H1 (cell line): ENCODE results near the gene KRT78. TPM values are rescaled to one million over a fixed set of nuclear protein-coding genes. Genes with fewer than 3 reads are reported as not detected.

Experiments used
- CTCF ChIA-PET: fragments of 300-600 bp; sonication (Branson Sonifier 250); formaldehyde crosslinking; loops from one replicate; lab custom pipeline; 2021; ENCODE audit not compliant: partially characterized antibody; lab: Charles Lee
- POLR2A ChIA-PET: fragments of 300-600 bp; sonication (Branson Sonifier 250); formaldehyde crosslinking; loops from one replicate; lab custom pipeline; 2021; ENCODE audit warnings: inconsistent platforms; ENCODE audit not compliant: partially characterized antibody; lab: Charles Lee
- DNase-seq, 2 experiments: peaks; one replicate each; pipeline versions ENCODE4 v3.0.0 to v3.0.0-alpha.2; 2010 to 2022; ENCODE audit warnings: low spot score in 2 of 2, low read depth in 1 of 2, mixed read lengths in 1 of 2
- FAIRE-seq: peaks from 2 replicates; lab custom pipeline; 2011; peaks lifted over from hg19 to GRCh38; lab: Jason Lieb, UNC
- H2AFZ ChIP-seq: 2 replicates; pipeline ENCODE4 v1.8.1; 2012; ENCODE audit warnings: low read length, inconsistent platforms
- H2AK5ac ChIP-seq: 2 replicates; pipeline ENCODE4 v1.6.1; 2013; ENCODE audit warnings: low read depth, low read length
- H2BK120ac ChIP-seq: replicated peaks from 2 replicates; pipeline ENCODE3; 2013; ENCODE audit warnings: low read depth, low read length, inconsistent platforms
- H2BK12ac ChIP-seq: 2 replicates; pipeline ENCODE4 v1.6.1; 2013; ENCODE audit warnings: low read depth, low read length
- H2BK15ac ChIP-seq: 2 replicates; pipeline ENCODE4 v1.6.1; 2013; ENCODE audit warnings: low read length
- H2BK20ac ChIP-seq: 2 replicates; pipeline ENCODE4 v1.6.1; 2013; ENCODE audit warnings: low read length
- H2BK5ac ChIP-seq: 2 replicates; pipeline ENCODE4 v1.6.1; 2013; ENCODE audit warnings: low read depth, low read length
- H3K14ac ChIP-seq: 2 replicates; pipeline ENCODE4 v1.6.1; 2013; ENCODE audit warnings: inconsistent platforms; ENCODE audit not compliant: insufficient read length
- H3K18ac ChIP-seq: 2 replicates; pipeline ENCODE4 v1.6.1; 2013; ENCODE audit warnings: low read length; ENCODE audit errors: extremely low read depth
- H3K23ac ChIP-seq: 2 replicates; pipeline ENCODE4 v1.6.1; 2013; ENCODE audit warnings: inconsistent platforms; ENCODE audit not compliant: insufficient read length
- H3K23me2 ChIP-seq: 2 replicates; pipeline ENCODE4 v1.6.1; 2013; ENCODE audit warnings: low read depth, low read length
- H3K27ac ChIP-seq: 2 replicates; pipeline ENCODE4 v1.6.1; 2011; ENCODE audit warnings: low read depth, low read length, inconsistent platforms
- H3K27me3 ChIP-seq, 4 experiments: replicated peaks in 1 of 4; 1 replicate in 1 of 4; 2 replicates in 3 of 4; pipeline versions ENCODE4 v1.6.1 to v1.8.1; 2011 to 2013; ENCODE audit warnings: low read length in 3 of 4, mild to moderate bottlenecking in 3 of 4, inconsistent platforms in 2 of 4, mixed read lengths in 2 of 4, moderate library complexity in 1 of 4; ENCODE audit not compliant: control insufficient read depth in 3 of 4, insufficient read depth in 3 of 4; ENCODE audit errors: extremely low read depth in 1 of 4
- H3K36me3 ChIP-seq, 4 experiments: 2 replicates each; pipeline versions ENCODE4 v1.6.1 to v1.8.1; 2011 to 2013; ENCODE audit warnings: mild to moderate bottlenecking in 4 of 4, low read length in 3 of 4, moderate library complexity in 2 of 4, control low read depth in 1 of 4, inconsistent platforms in 1 of 4; ENCODE audit not compliant: insufficient read depth in 4 of 4, control insufficient read depth in 2 of 4
- H3K4ac ChIP-seq: replicated peaks from 2 replicates; pipeline ENCODE3; 2013; ENCODE audit warnings: low read length, low read depth, mixed read lengths, inconsistent platforms; ENCODE audit not compliant: insufficient read length
- H3K4me1 ChIP-seq, 4 experiments: replicated peaks in 1 of 4; 1 replicate in 1 of 4; 2 replicates in 3 of 4; pipeline versions ENCODE4 v1.6.1 to v1.8.1; 2011 to 2013; ENCODE audit warnings: low read length in 3 of 4, inconsistent platforms in 2 of 4, mixed read lengths in 1 of 4; ENCODE audit not compliant: insufficient read depth in 4 of 4, control insufficient read depth in 3 of 4
- H3K4me2 ChIP-seq, 2 experiments: 2 replicates each; pipeline versions ENCODE4 v1.6.1 to v1.8.1; 2011 to 2013; ENCODE audit warnings: low read depth in 2 of 2, low read length in 2 of 2, control low read depth in 1 of 2, inconsistent platforms in 1 of 2, mild to moderate bottlenecking in 1 of 2; ENCODE audit not compliant: insufficient read depth in 1 of 2
- H3K4me3 ChIP-seq, 4 experiments: fragments of 200-600, 300-600 bp in 1 of 4; sonication (generic), shearing (Covaris generic), sonication (Bioruptor Twin) in 1 of 4; 2 replicates each; pipeline versions ENCODE4 v1.5.1 to v1.8.1; 2011 to 2016; ENCODE audit warnings: low read length in 4 of 4, low read depth in 3 of 4, control low read depth in 2 of 4, inconsistent platforms in 2 of 4, mild to moderate bottlenecking in 2 of 4, mixed read lengths in 1 of 4, moderate library complexity in 1 of 4; ENCODE audit not compliant: insufficient read depth in 2 of 4; ENCODE audit errors: extremely low read depth in 1 of 4
- H3K56ac ChIP-seq: replicated peaks from 2 replicates; pipeline ENCODE3; 2013; ENCODE audit warnings: low read depth, mild to moderate bottlenecking, mixed read lengths, low read length, inconsistent platforms; ENCODE audit not compliant: insufficient read length
- H3K79me1 ChIP-seq: 2 replicates; pipeline ENCODE4 v1.6.1; 2013; ENCODE audit warnings: low read depth, low read length, control low read depth
- H3K79me2 ChIP-seq, 2 experiments: 2 replicates each; pipeline versions ENCODE4 v1.6.1 to v1.8.1; 2012 to 2013; ENCODE audit warnings: low read length in 2 of 2, mild to moderate bottlenecking in 2 of 2, inconsistent platforms in 1 of 2; ENCODE audit not compliant: insufficient read depth in 2 of 2, control insufficient read depth in 1 of 2
- H3K9ac ChIP-seq, 4 experiments: replicated peaks in 1 of 4; 1 replicate in 1 of 4; 2 replicates in 3 of 4; pipeline versions ENCODE4 v1.6.1 to v1.8.1; 2011 to 2013; ENCODE audit warnings: low read depth in 3 of 4, low read length in 3 of 4, control low read depth in 2 of 4, mild to moderate bottlenecking in 2 of 4, moderate library complexity in 2 of 4, inconsistent platforms in 1 of 4; ENCODE audit errors: extremely low read depth in 1 of 4
- H3K9me3 ChIP-seq, 2 experiments: 2 replicates each; pipeline versions ENCODE4 v1.6.1 to v1.8.1; 2012 to 2013; ENCODE audit warnings: mild to moderate bottlenecking in 2 of 2, moderate library complexity in 2 of 2, control low read depth in 1 of 2, inconsistent platforms in 1 of 2, low read depth in 1 of 2, low read length in 1 of 2, mixed read lengths in 1 of 2; ENCODE audit not compliant: insufficient read depth in 2 of 2
- H4K20me1 ChIP-seq, 2 experiments: replicated peaks in 1 of 2; 2 replicates each; pipeline versions ENCODE3 to v1.8.1; 2011 to 2013; ENCODE audit warnings: inconsistent platforms in 2 of 2, low read length in 2 of 2, mild to moderate bottlenecking in 1 of 2; ENCODE audit not compliant: insufficient read depth in 2 of 2, control insufficient read depth in 1 of 2
- H4K5ac ChIP-seq: 2 replicates; pipeline ENCODE4 v1.6.1; 2013; ENCODE audit warnings: low read length, low read depth, mixed read lengths, inconsistent platforms; ENCODE audit not compliant: insufficient read length
- H4K8ac ChIP-seq: 2 replicates; pipeline ENCODE4 v1.8.0; 2013; ENCODE audit warnings: mild to moderate bottlenecking, moderate library complexity, low read length, inconsistent platforms; ENCODE audit not compliant: insufficient read depth; ENCODE audit errors: extremely low read depth
- H4K91ac ChIP-seq: replicated peaks from 2 replicates; pipeline ENCODE3; 2013; ENCODE audit warnings: low read length, mixed read lengths, inconsistent platforms; ENCODE audit not compliant: insufficient read length
- EP300 ChIP-seq, 2 experiments: IDR thresholded peaks; 1 replicate in 1 of 2; 2 replicates in 1 of 2; pipeline ENCODE4 v1.6.1; 2011 to 2012; ENCODE audit warnings: low read depth in 2 of 2, low read length in 2 of 2, mild to moderate bottlenecking in 2 of 2, borderline replicate concordance in 1 of 2, inconsistent platforms in 1 of 2, moderate library complexity in 1 of 2
- WGBS, 2 experiments: shearing (Covaris generic) in 1 of 2; methylation state at CpG; one replicate each; pipeline versions ENCODE4 v1.1.6 to v1.1.7; 2013 to 2015; ENCODE audit warnings: low lambda C conversion rate in 2 of 2, mixed read lengths in 2 of 2, inconsistent platforms in 1 of 2, low coverage in 1 of 2, missing lambda C conversion rate in 1 of 2; ENCODE audit not compliant: insufficient replicate concordance in 2 of 2, insufficient coverage in 1 of 2, insufficient read length in 1 of 2; ENCODE audit errors: extremely low coverage in 1 of 2, missing lambda C conversion rate in 1 of 2; 5-methylcytosine and 5-hydroxymethylcytosine counted together
- polyA plus RNA-seq, 7 experiments: library from polyadenylated mRNA; depleted of rRNA in 3 of 7; stranded (reverse) in 5 of 7; unstranded in 2 of 7; fragments of >200 nt in 5 of 7; fragments of 200-250 nt in 2 of 7; gene quantifications; 1 replicate in 5 of 7; 2 replicates in 1 of 7; 4 replicates in 1 of 7; pipeline versions ENCODE4 v1.2.1 to v1.2.3, GENCODE V29; 2011 to 2013; ENCODE audit warnings: missing spikeins in 2 of 7, mixed read lengths in 2 of 7
- total RNA-seq: library from RNA; stranded (reverse); fragmentation: NEBNext Ultra II Directional; extraction: Animal tissue kit (Norgen Biotek cat#: 25700); gene quantifications from 2 replicates; pipeline ENCODE4 v1.2.1, GENCODE V29; 2021

Gene KRT78
- total and polyA plus RNA-seq, 2 of the 8 experiments (the other 6 are each of a cell fraction or from before 2014, with no cell fraction given), result not detected

DNA sequence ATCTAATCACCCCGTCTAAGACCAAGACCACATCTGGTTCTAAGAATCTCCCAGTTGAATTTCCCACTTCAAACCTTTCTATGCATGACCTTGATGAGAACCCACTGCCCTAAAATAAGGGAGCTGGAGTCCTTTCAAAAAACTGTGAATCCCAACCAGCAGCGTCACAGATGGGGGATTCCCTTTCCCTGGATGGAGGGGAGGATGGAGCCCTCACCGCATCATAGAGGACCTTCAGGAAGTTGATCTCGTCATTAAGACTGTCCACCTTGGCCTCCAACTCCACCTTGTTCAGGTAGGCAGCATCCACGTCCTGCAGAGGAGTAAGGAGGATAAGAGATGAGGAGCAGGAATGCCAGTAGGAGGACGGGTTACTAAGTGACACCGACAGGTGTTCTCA, 39.6 kb downstream of the KRT78 start:
- WGBS, 2 experiments, result 87% methylated on average over 7 of the region's 7 CpGs; no CpG with 5 or more reads in 1 of the 2 experiments
- no peak overlapping the region for H3K4me2 ChIP-seq
- H3K14ac ChIP-seq, result no peak overlapping the region
- H3K27me3 ChIP-seq, result no peaks in the 10 kb centered on the region
- no peak overlapping the region for H2AFZ ChIP-seq
- H4K91ac ChIP-seq, result no peak overlapping the region
- H3K4me3 ChIP-seq, result no peak overlapping the region
- H3K4me1 ChIP-seq, result peaks cover 3 to 6% (median 4%) of the 10 kb centered on the region in 4 experiments
- no peak overlapping the region for H4K5ac ChIP-seq
- no peak overlapping the region for H3K56ac ChIP-seq
- H2BK5ac ChIP-seq, result no peak overlapping the region
- H2BK120ac ChIP-seq, result no peak overlapping the region
- H3K79me1 ChIP-seq, result no peaks in the 10 kb centered on the region
- no peak overlapping the region for H4K8ac ChIP-seq
- FAIRE-seq, result no peak
- H4K20me1 ChIP-seq, result no peaks in the 10 kb centered on the region
- ChIA-PET CTCF (interaction anchor here (0.7 to 2.3 kb wide), 3 partner anchors 8 to 76 kb away, joined by 3 to 6 read pairs (median 3); no protein-coding TSS in a partner anchor), POLR2A (no interaction called here)
- H3K18ac ChIP-seq, result no peak overlapping the region
- H2AK5ac ChIP-seq, result no peak overlapping the region
- H3K23me2 ChIP-seq, result no peaks in the 10 kb centered on the region
- H3K27ac ChIP-seq, result no peak overlapping the region
- no peak for DNase-seq
- H3K4ac ChIP-seq, result no peak overlapping the region
- no peak overlapping the region for H3K23ac ChIP-seq
- no peak overlapping the region for H2BK12ac ChIP-seq
- H3K9ac ChIP-seq, result no peak overlapping the region
- no peak for TF ChIP-seq EP300 (IDR thresholded peaks at IDR 0.05; ENCODE audit: borderline replicate concordance in 1 of 2, low read depth in 2 of 2, low read length in 2 of 2)
- no peak overlapping the region for H2BK20ac ChIP-seq
- H2BK15ac ChIP-seq, result no peak overlapping the region
- no peaks in the 10 kb centered on the region for H3K36me3 ChIP-seq
- H3K79me2 ChIP-seq, result no peaks in the 10 kb centered on the region
- H3K9me3 ChIP-seq, result no peaks in the 10 kb centered on the region
